Duodenal mucosa (tissue), 2 donors: ENCODE results near the gene MYO18B.

ENCODE experiments used
- H3K27ac ChIP-seq: one replicate; pipeline ENCODE4 v1.7.0; 2013; ENCODE audit warnings: low read depth, low read length
- H3K27me3 ChIP-seq, 2 donors: one replicate each; pipeline ENCODE4 v1.7.0; 2013; ENCODE audit warnings: low read length in 2 of 2, control low read depth in 1 of 2; ENCODE audit not compliant: insufficient read depth in 2 of 2, control insufficient read depth in 1 of 2
- H3K36me3 ChIP-seq, 2 donors: one replicate each; pipeline ENCODE4 v1.7.0; 2013; ENCODE audit warnings: low read length in 2 of 2, control low read depth in 1 of 2; ENCODE audit not compliant: insufficient read depth in 2 of 2, control insufficient read depth in 1 of 2
- H3K4me1 ChIP-seq, 2 donors: one replicate each; pipeline ENCODE4 v1.7.0; 2013; ENCODE audit warnings: low read length in 2 of 2, control low read depth in 1 of 2; ENCODE audit not compliant: insufficient read depth in 2 of 2, control insufficient read depth in 1 of 2
- H3K4me3 ChIP-seq, 2 donors: one replicate each; pipeline ENCODE4 v1.7.0; 2013; ENCODE audit warnings: low read length in 2 of 2, low read depth in 1 of 2
- H3K9ac ChIP-seq, 2 donors: one replicate each; pipeline ENCODE4 v1.7.0; 2013; ENCODE audit warnings: low read length in 2 of 2, low read depth in 1 of 2
- H3K9me3 ChIP-seq, 2 donors: one replicate each; pipeline ENCODE4 v1.7.0; 2013; ENCODE audit warnings: low read length in 2 of 2, control low read depth in 1 of 2; ENCODE audit not compliant: control insufficient read depth in 1 of 2

Gene MYO18B

GRCh38 chr22:25833676-25834075 is 91.7 kb downstream of the MYO18B start:
- H3K4me1 ChIP-seq, result no peaks in the 10 kb centered on the region
- no peaks in the 10 kb centered on the region for H3K27me3 ChIP-seq
- no peak overlapping the region for H3K9ac ChIP-seq

GRCh38 chr22:25834490-25834889 is 92.5 kb downstream of the MYO18B start:
- H3K9me3 ChIP-seq, result no peaks in the 10 kb centered on the region
- H3K9ac ChIP-seq, result no peak overlapping the region
- H3K4me3 ChIP-seq, result no peak overlapping the region
- H3K27ac ChIP-seq, result no peak overlapping the region
- H3K36me3 ChIP-seq, result no peaks in the 10 kb centered on the region
- H3K27me3 ChIP-seq, result no peaks in the 10 kb centered on the region
- no peaks in the 10 kb centered on the region for H3K4me1 ChIP-seq

More at GRCh38 chr22:25833676-25834075, 91.7 kb downstream of the MYO18B start:
- Histone ChIP-seq H3K4me3 (no peak overlapping the region), H3K27ac (no peak overlapping the region), H3K36me3 (no peaks in the 10 kb centered on the region), H3K9me3 (no peaks in the 10 kb centered on the region)

- Histone ChIP-seq H3K9me3 (no peaks in the 10 kb centered on the region), H3K36me3 (no peaks in the 10 kb centered on the region), H3K9ac (no peak overlapping the region), H3K4me3 (no peak overlapping the region), H3K27ac (no peak overlapping the region), H3K4me1 (no peaks in the 10 kb centered on the region), H3K27me3 (no peaks in the 10 kb centered on the region)
Measured at GRCh38 chr22:25835348-25835747, 93.4 kb downstream of the MYO18B start.

- Histone ChIP-seq H3K4me3 (no peak overlapping the region), H3K9ac (no peak overlapping the region), H3K9me3 (no peaks in the 10 kb centered on the region), H3K36me3 (no peaks in the 10 kb centered on the region), H3K27me3 (no peaks in the 10 kb centered on the region), H3K4me1 (no peaks in the 10 kb centered on the region), H3K27ac (no peak overlapping the region)
Measured at GRCh38 chr22:25837288-25837900, 95.4 kb downstream of the MYO18B start.

- Histone ChIP-seq H3K9me3 (no peaks in the 10 kb centered on the region), H3K4me3 (no peak overlapping the region), H3K36me3 (no peaks in the 10 kb centered on the region), H3K27me3 (no peaks in the 10 kb centered on the region), H3K27ac (no peak overlapping the region), H3K4me1 (no peaks in the 10 kb centered on the region), H3K9ac (no peak overlapping the region)
Measured at GRCh38 chr22:25838960-25839741, 97.2 kb downstream of the MYO18B start.

- Histone ChIP-seq H3K27ac (no peak overlapping the region), H3K9ac (no peak overlapping the region), H3K27me3 (no peaks in the 10 kb centered on the region)
Measured at GRCh38 chr22:25839755-25840154, 97.8 kb downstream of the MYO18B start.

GRCh38 chr22:25840167-25840566 is 98.2 kb downstream of the MYO18B start:
- no peak overlapping the region for H3K4me3 ChIP-seq
- no peaks in the 10 kb centered on the region for H3K36me3 ChIP-seq
- H3K27ac ChIP-seq, result no peak overlapping the region
- H3K27me3 ChIP-seq, result no peaks in the 10 kb centered on the region
- no peaks in the 10 kb centered on the region for H3K9me3 ChIP-seq
- H3K4me1 ChIP-seq, result no peaks in the 10 kb centered on the region
- no peak overlapping the region for H3K9ac ChIP-seq

More at GRCh38 chr22:25839755-25840154, 97.8 kb downstream of the MYO18B start:
- H3K9me3 ChIP-seq, result no peaks in the 10 kb centered on the region
- H3K36me3 ChIP-seq, result no peaks in the 10 kb centered on the region
- H3K4me3 ChIP-seq, result no peak overlapping the region
- H3K4me1 ChIP-seq, result no peaks in the 10 kb centered on the region

GRCh38 chr22:25840891-25841290 is 98.9 kb downstream of the MYO18B start:
- no peak overlapping the region for H3K4me3 ChIP-seq
- no peaks in the 10 kb centered on the region for H3K27me3 ChIP-seq
- H3K27ac ChIP-seq, result no peak overlapping the region
- no peaks in the 10 kb centered on the region for H3K36me3 ChIP-seq
- no peaks in the 10 kb centered on the region for H3K9me3 ChIP-seq
- no peaks in the 10 kb centered on the region for H3K4me1 ChIP-seq
- H3K9ac ChIP-seq, result no peak overlapping the region

- Histone ChIP-seq H3K9ac (no peak overlapping the region), H3K4me3 (no peak overlapping the region), H3K27ac (no peak overlapping the region), H3K4me1 (no peaks in the 10 kb centered on the region), H3K9me3 (no peaks in the 10 kb centered on the region), H3K36me3 (no peaks in the 10 kb centered on the region), H3K27me3 (no peaks in the 10 kb centered on the region)
Measured at GRCh38 chr22:25841775-25842174, 99.8 kb downstream of the MYO18B start.

GRCh38 chr22:25843660-25844405 is 101.8 kb downstream of the MYO18B start:
- H3K9ac ChIP-seq, result no peak overlapping the region
- no peaks in the 10 kb centered on the region for H3K9me3 ChIP-seq
- no peaks in the 10 kb centered on the region for H3K36me3 ChIP-seq
- no peaks in the 10 kb centered on the region for H3K4me1 ChIP-seq
- no peaks in the 10 kb centered on the region for H3K27me3 ChIP-seq
- no peak overlapping the region for H3K4me3 ChIP-seq
- no peak overlapping the region for H3K27ac ChIP-seq
